GM20431 (cell line): ENCODE results near the gene MYLK.

ENCODE experiments used
- in situ Hi-C: fragments of 300-500 bp; cut with MseI, MboI; formaldehyde crosslinking; loops from one replicate; pipeline ENCODE4 v1.15.0; 2020; ENCODE audit warnings: low sequenced_read_pairs; ENCODE audit not compliant: unreplicated experiment

The MYLK gene

DNA sequence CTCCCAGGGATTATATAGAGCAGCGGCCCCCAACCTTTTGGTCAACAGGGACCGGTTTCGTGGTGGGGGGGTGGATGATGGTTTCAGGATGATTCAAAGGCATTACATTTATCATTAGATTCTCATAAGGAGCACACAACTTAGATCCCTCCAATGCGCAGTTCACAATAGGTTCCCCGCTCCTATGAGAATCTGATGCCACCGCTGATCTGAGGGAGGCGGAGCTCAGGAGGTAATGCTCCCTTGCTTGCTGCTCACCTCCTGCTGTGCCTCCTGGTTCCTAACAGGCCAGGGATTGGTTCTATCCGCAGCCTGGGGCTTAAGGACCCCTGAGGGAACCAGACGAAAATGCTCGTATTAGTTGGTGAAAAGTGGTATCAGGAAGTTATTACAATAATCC lies 298.0 kb downstream of the MYLK start:
- in situ Hi-C loops, result no loop called here

DNA sequence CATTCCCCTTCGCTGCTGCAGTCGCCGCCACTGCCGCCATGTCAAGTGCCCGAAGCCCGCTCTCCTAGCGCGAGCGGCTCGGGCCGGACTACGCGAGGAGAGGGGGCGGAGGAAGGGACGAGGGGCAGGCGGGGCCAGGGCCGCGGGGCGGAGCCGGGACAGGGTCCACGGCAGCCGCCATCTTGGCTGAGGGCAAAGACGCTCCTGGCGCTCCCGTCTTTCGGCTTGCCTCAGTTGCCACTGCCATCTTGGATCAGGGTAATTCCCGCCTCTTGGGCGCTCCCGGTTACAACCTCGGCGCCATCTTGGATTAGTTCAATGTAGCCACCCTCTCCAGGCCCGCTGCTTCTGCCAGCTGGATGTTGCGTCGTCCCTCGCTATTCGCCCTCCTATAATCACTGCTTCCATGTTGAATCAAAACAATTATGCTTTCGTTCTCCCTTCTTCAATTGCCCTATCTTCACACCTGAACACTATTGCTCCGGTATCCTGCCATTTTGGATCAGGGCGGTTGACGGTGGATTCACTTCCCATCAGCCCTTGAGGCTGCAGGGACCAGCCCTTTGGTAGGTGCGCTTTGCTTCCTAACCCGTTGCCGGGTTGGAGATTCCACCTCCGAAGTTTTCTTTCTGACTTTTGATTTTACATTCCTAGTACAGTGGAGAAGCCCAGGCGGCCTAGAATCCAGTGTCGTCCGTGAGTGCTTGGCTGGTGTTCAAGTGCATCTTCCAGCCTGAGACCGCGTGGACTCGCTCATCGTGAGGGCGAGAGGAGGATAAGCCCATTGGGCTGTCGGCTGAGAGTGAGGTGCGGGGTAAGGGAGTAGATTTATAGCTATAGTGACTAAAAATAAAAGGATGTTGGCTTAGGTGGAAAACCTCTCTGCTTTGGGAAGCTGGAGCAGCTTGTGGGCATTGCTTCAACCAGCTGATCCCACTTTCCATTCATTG lies 298.9 kb downstream of the MYLK start, which contains the start of gene HACD2:
HACD2 (minus strand) TSS at position 66 of the 950 bp plus-strand sequence; CDS start at position 40, 26 bp downstream.
- in situ Hi-C loops, result no loop called here

DNA sequence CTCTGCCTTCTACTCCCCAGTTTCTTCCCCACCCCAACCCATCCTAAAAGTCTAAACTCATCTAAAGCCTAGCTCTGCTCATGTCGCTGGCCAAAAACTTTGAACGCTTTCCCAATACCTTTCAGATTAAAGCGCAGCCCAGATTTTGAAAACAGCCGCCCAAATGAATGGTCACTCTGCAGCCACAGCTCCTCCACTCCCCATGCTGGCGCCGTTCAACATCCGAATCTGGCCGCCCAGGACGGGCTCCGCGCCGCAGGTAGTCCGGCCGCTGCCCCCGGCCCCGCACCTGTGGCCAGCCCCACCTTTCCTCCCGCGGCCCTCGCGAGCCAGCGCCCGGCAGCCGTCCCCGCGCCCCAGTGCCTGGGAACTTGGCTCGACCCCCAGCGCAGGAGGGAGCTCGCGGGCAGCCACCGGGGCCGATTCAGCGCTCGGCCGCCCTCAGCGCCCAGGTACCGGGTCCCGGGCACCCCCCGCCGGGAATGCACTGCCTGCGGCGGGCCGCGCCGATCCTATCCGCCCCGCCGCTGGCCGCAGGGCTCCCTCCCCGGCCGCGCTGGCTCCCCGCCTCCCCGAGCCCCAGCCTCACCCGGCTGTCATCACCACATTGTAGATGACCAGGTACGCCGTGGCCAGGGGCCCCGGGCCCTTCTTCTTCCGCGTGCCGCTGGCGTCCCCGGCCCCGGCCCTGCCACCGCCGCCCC lies 299.7 kb downstream of the MYLK start:
- in situ Hi-C loops, result no loop called here

DNA sequence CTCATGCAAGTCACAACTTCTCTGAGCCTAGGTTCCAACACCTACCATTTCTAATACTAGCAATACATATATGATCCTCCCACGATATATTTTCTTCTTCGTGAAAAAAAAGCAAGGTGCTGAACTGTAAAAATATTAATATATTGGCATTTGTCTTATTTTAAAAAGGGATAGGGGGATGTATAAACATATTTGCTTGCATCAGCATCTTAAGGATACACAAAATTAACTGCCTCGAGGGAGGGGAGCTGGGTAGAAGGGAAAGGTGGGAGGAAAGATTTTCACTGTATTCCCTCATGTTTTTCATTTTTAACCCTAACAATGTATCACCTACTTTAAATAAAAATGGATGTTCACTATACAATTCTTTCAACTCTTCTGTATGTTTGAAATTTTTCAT lies 300.6 kb downstream of the MYLK start:
- in situ Hi-C loops, result no loop called here

DNA sequence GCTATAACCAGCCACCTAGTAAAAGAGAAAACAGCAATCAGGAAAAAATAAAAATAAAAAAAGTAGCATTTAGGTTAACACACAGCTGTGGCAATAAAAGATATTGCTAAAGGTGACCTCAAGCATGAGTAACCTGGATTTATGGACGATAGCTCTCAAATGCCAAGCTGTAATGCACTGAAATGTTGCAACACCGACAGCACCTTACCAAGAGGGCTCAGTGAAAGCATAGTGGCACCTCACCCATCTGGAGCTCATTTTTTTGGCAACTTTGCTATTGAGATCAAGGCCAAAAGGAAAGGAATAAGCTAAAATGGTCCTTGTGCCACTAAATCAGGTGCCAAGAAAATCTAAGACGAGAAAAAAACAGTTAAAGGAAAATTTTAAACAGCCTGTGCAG lies 301.8 kb downstream of the MYLK start:
- in situ Hi-C loops, result no loop called here

DNA sequence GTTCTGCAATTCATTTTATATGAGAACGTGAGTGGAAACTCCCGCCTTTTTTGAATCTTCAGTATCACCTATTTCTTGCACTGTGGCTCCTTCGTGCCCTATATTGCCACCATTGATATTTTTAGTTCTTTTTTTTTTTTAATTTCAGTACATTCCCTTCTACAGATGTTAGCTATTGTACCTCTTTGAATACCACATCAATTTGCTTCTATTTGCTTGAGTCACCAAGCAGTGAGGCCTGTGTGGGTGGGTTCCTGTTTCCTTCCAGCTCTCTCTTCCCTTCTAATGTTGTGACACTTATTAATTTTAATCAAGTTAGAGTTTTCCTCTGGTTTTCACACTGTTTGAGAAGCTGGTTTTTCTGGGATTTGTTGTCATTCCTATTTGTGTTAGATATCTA lies 308.0 kb downstream of the MYLK start:
- in situ Hi-C loops, result no loop called here

DNA sequence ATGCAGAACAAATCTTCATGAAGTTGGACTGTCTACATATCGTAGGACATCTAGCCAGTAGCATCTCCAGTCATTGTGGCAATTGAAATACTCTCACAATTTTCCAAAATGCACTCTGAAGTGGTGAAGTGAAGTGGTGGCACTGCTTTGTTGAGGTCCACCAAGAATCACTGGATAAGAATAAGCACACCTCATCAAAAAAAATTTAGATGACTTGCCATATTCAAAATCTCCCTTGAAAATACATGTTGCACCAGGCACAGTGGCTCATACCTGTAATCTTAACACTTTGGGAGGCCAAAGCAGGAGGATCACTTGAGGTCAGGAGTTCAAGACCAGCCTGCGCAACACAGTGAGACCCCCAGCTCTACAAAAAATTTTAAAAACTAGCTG lies 312.2 kb downstream of the MYLK start:
- in situ Hi-C loops, result loop anchor here (25.0 kb wide), 1 partner anchor 235 kb away; no protein-coding TSS in a partner anchor

DNA sequence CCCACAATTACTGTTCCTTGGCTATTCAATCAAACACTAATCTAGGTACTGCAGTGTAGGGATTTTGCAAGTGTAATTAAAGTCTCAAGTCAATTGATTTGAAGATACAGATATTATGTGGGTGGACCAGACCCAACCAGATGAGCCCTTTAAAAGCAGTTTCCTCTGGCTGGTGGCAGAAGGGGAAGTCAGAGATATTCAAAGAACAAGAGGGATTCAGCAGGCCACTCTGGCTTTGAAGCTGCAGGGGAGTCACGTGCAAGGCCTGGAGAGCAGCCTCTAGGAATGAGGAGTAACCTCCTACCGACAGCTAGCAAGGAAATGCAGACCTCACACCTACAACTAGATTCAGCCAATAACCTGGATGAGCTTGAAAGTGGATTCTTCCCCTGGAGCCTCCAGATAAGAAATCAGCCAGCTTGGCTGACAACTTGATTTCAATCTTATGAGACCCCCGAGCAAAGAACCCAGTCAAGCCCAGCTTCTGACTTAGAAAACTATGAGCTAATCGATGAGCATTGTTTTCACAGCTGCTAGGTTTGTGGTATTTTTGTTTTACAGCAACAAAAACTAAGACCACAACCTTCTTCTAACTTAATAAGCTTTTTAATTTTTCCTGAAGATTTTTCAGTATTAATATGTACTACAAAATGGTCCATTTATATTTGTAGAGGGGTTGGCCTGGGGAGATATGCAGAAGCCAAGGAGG lies 312.7 kb downstream of the MYLK start:
- in situ Hi-C loops, result loop anchor here (25.0 kb wide), 1 partner anchor 234 kb away; no protein-coding TSS in a partner anchor

DNA sequence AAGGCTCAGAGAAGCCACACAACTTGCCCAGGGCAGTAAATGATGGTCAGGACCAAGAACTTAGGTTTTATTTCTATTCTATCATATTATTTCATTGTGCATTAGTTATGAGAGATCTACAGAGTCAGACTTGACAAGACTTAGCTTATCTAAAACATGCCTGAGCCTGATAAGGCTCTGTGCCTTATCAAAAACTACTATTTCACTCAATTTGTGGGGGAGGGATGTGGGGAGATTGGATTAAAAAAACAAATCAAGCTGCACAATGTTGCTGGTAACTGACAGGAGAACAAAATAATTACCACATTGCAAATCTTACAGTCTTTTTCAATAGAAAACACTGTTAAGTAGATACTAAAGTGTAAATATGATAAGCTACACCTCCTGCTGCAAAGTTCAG lies 315.3 kb downstream of the MYLK start:
- in situ Hi-C loops, result loop anchor here (25.0 kb wide), 1 partner anchor 232 kb away; no protein-coding TSS in a partner anchor

DNA sequence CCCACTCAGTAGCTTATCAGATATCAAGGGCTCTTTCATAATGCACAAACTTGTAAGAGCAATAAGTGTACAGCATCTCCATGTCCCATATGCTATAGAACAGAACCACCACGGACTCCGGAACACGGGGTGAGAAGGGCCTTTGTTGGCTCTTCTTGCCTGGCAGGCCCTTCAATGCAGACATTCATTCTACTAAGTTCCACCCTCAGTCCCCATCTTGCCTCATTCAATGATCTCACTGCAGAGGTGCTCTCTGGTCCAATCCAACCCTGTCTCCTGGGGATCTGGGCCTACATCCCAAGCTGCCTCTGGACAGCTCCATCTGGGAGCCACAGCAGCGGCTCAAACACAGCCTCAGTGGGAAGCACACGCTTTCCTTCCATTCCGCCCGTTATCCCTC lies 316.1 kb downstream of the MYLK start:
- in situ Hi-C loops, result loop anchor here (25.0 kb wide), 1 partner anchor 231 kb away; no protein-coding TSS in a partner anchor

DNA sequence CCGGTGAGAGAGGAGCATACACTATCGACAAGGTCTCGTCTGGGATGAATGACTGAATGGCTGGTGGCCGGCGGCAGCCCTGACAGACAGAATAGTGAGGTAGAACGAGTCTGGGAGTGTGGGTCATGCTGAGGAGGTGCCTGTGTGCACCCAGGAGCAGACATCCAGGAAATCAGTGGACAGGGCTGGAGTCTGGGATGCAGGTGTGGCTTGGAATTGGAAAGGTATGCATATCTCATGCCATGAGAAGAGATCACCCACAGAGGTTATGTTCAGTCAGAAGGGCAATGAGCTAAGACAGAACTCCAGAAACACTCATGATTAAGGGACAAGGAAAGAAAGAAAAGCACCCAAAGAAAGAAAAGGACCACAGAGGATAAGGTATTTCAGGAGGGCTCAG lies 320.1 kb downstream of the MYLK start:
- in situ Hi-C loops, result loop anchor here (25.0 kb wide), 1 partner anchor 227 kb away; no protein-coding TSS in a partner anchor

DNA sequence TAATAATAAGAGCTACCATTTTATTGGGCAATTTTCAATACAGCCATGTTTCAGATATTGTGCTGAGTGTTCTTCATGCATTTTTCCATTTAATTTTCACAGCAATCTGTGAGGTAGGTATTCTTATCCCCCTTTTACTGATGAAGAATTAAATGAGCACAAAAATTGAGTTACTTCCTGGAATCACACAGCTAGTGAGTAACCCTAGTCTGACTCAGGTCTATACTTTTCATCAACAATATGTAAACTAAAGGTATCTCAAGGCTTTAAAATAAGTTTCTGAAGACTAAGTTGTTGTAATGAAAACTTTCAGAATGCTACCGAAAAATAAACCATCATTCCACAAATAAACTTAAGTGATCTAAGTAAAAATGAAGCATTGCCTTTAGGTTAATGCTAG lies 321.6 kb downstream of the MYLK start:
- in situ Hi-C loops, result loop anchor here (25.0 kb wide), 1 partner anchor 225 kb away; no protein-coding TSS in a partner anchor

DNA sequence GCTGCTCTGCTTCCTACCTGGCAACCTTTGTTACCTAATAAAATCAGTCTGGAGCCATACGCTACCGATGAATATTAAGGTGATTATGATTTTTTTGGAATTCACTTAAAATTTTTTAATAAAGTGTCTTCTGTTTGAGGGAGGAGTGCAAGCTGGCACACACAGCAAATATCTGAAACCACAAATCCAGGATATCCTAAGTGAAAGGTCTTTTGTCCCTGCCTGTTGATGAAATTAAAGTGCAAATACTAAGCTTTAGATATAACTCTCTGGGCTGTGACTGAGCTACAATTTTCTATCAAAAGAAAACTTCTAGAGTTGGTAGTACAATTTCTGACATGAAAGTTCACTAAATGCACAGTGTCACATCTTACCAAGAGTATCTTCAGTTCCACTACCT lies 322.9 kb downstream of the MYLK start:
- in situ Hi-C loops, result loop anchor here (25.0 kb wide), 1 partner anchor 224 kb away; no protein-coding TSS in a partner anchor
